ENCODE measurements around the gene IFNL2. TPM values are rescaled to one million over a fixed set of nuclear protein-coding genes. Genes with fewer than 3 reads are reported as not detected.

The IFNL2 gene
- total RNA-seq, 4 donors from 2014 or later = not detected

DNA sequence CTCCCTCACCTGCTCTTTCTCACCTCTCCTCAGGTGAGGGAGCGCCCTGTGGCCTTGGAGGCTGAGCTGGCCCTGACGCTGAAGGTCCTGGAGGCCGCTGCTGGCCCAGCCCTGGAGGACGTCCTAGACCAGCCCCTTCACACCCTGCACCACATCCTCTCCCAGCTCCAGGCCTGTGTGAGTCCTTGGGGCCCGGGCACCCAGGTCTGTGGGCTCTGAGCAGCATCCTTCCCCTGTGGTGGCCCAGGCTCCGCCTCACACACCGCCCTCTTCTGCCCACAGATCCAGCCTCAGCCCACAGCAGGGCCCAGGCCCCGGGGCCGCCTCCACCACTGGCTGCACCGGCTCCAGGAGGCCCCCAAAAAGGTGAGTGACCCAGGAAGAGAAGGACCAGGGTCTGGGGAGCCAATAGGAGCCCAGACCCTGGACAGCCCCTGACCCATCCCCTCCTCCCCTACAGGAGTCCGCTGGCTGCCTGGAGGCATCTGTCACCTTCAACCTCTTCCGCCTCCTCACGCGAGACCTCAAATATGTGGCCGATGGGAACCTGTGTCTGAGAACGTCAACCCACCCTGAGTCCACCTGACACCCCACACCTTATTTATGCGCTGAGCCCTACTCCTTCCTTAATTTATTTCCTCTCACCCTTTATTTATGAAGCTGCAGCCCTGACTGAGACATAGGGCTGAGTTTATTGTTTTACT is 29.9 kb downstream of the IFNL2 start:
- Histone ChIP-seq H3K27ac (no peak overlapping the region), H3K36me3 (no peaks in the 10 kb centered on the region), H3K4me1 (no peaks in the 10 kb centered on the region), H3K9me3 (no peaks in the 10 kb centered on the region), H3K27me3 (peaks cover 10% of the 10 kb centered on the region), H3K4me3 (no peak overlapping the region)
- 65% methylated on average over 17 of the region's 17 CpGs for WGBS
- peak; percentile 43 to 65 for DNase-seq (ENCODE audit: low spot score in 2 of 2)
- TF ChIP-seq POLR2A (IDR thresholded peaks at IDR 0.05) (no peak), POLR2AphosphoS5 (IDR thresholded peaks at IDR 0.05) (no peak), CTCF (IDR thresholded peaks at IDR 0.05) (no peak), EP300 (IDR thresholded peaks at IDR 0.05) (no peak)

- TF ChIP-seq POLR2A (IDR thresholded peaks at IDR 0.05) (no peak), POLR2AphosphoS5 (IDR thresholded peaks at IDR 0.05) (no peak), EP300 (IDR thresholded peaks at IDR 0.05) (no peak), CTCF (IDR thresholded peaks at IDR 0.05) (no peak)
- Histone ChIP-seq H3K27me3 (peaks cover 16% of the 10 kb centered on the region), H3K36me3 (no peaks in the 10 kb centered on the region), H3K4me3 (no peak overlapping the region), H3K9me3 (no peaks in the 10 kb centered on the region), H3K4me1 (no peaks in the 10 kb centered on the region), H3K27ac (no peak overlapping the region)
- DNase-seq (ENCODE audit: low spot score in 2 of 2) = peak in 1 of 2 donors; percentile 9
- 87% methylated on average over 9 of the region's 9 CpGs for WGBS
These were observed 31.2 kb downstream of the IFNL2 start for GRCh38 chr19:39299404-39299803.

GRCh38 chr19:39299832-39300231 is 31.6 kb downstream of the IFNL2 start:
- no peaks in the 10 kb centered on the region for H3K36me3 ChIP-seq
- peak; percentile 5 to 49 for DNase-seq (ENCODE audit: low spot score in 2 of 2)
- no peak overlapping the region for H3K4me3 ChIP-seq
- no peaks in the 10 kb centered on the region for H3K4me1 ChIP-seq
- no peak overlapping the region for H3K27ac ChIP-seq
- TF ChIP-seq EP300 (IDR thresholded peaks at IDR 0.05) (no peak), POLR2AphosphoS5 (IDR thresholded peaks at IDR 0.05) (no peak), POLR2A (IDR thresholded peaks at IDR 0.05) (no peak), CTCF (IDR thresholded peaks at IDR 0.05) (no peak)
- WGBS = 93% methylated on average over 10 of the region's 10 CpGs
- H3K9me3 ChIP-seq = no peaks in the 10 kb centered on the region
- H3K27me3 ChIP-seq = peaks cover 20% of the 10 kb centered on the region

DNA sequence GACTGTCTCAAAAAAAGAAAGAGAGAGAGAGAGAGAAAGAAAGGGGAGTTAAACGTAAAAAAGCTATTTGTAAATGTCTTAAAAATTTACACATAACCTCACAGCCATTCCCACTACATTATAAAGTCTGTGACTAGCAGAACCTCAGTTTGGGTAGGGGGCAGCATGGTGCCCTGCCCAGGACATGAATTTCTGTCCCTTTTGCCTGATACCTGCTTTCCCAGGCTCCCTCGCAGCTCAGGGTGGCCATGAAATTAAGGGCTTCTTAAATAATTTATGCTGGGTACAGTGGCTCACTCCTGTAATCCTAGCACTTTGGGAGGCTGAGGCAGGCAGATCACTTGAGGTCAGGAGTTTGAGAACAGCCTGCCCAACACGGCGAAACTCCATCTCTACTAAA is 32.8 kb downstream of the IFNL2 start:
- H3K9me3 ChIP-seq = no peaks in the 10 kb centered on the region
- 74% methylated on average over 4 of the region's 4 CpGs for WGBS
- TF ChIP-seq EP300 (IDR thresholded peaks at IDR 0.05) = no peak
- TF ChIP-seq CTCF (IDR thresholded peaks at IDR 0.05) = no peak
- no peak for TF ChIP-seq POLR2AphosphoS5 (IDR thresholded peaks at IDR 0.05)
- no peak for TF ChIP-seq POLR2A (IDR thresholded peaks at IDR 0.05)
- H3K27me3 ChIP-seq = peaks cover 30% of the 10 kb centered on the region
- H3K36me3 ChIP-seq = no peaks in the 10 kb centered on the region
- no peak overlapping the region for H3K27ac ChIP-seq
- H3K4me3 ChIP-seq = no peak overlapping the region
- no peaks in the 10 kb centered on the region for H3K4me1 ChIP-seq
- peak; percentile 18 to 25 for DNase-seq (ENCODE audit: low spot score in 2 of 2)

DNA sequence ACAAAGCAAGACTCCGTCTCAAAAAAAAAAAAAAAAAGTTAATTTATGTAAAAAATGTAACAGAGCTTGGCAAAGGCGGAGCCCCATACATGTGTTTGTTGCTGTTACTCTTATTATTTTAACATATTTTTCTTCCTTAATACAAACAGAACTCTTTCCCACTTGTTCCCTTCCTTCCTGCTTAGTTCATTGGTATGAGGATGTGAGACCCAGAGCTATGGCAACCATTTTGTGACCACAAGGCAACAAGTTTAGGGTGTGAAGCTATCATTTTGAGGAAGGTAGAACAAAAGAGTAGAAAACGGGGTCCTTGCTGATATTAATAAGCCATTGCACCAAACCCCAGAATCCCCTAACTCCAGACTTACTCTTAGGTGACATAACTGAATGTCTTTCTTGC is 33.4 kb downstream of the IFNL2 start:
- Histone ChIP-seq H3K27me3 (peaks cover 30% of the 10 kb centered on the region), H3K9me3 (no peaks in the 10 kb centered on the region), H3K4me1 (no peaks in the 10 kb centered on the region), H3K36me3 (no peaks in the 10 kb centered on the region), H3K4me3 (no peak overlapping the region), H3K27ac (no peak overlapping the region)
- no peak for TF ChIP-seq CTCF (IDR thresholded peaks at IDR 0.05)
- no peak for TF ChIP-seq POLR2A (IDR thresholded peaks at IDR 0.05)
- TF ChIP-seq POLR2AphosphoS5 (IDR thresholded peaks at IDR 0.05) = no peak
- no peak for TF ChIP-seq EP300 (IDR thresholded peaks at IDR 0.05)
- no peak for DNase-seq (ENCODE audit: low spot score in 2 of 2)
- WGBS = 81% methylated on average over 3 of the region's 3 CpGs

Measured in suprapubic skin (tissue), 4 donors.